Common myeloid progenitor, CD34-positive (primary cell): ENCODE measurements around the gene TTLL12.

ENCODE experiments used
- CTCF ChIA-PET: fragments of 350-600 bp; sonication (Branson Sonifier 250); formaldehyde crosslinking; loops from one replicate; lab custom pipeline; 2021; ENCODE audit warnings: antibody characterized with exemption; lab: Charles Lee
- POLR2A ChIA-PET: fragments of 350-600 bp; sonication (Branson Sonifier 250); formaldehyde crosslinking; loops from one replicate; lab custom pipeline; 2021; ENCODE audit warnings: antibody characterized with exemption; lab: Charles Lee
- DNase-seq, 3 donors: peaks; one replicate each; pipeline versions ENCODE4 v3.0.0 to v3.0.0-alpha.2; 2013
- H3K27ac ChIP-seq, 2 experiments: 1 replicate in 1 of 2; 2 replicates in 1 of 2; pipeline ENCODE4 v1.7.0; 2013; ENCODE audit warnings: inconsistent platforms in 2 of 2, low read length in 2 of 2, mild to moderate bottlenecking in 2 of 2, low read depth in 1 of 2, moderate library complexity in 1 of 2; ENCODE audit not compliant: severe bottlenecking in 2 of 2, insufficient read depth in 1 of 2, poor library complexity in 1 of 2
- H3K27me3 ChIP-seq, 5 experiments: replicated peaks in 2 of 5; 1 replicate in 3 of 5; 2 replicates in 2 of 5; pipeline versions ENCODE4 v1.6.1 to v1.7.0; 2013; ENCODE audit warnings: low read length in 4 of 5, mild to moderate bottlenecking in 2 of 5, moderate library complexity in 2 of 5, inconsistent platforms in 1 of 5; ENCODE audit not compliant: insufficient read depth in 5 of 5, control insufficient read depth in 4 of 5
- H3K36me3 ChIP-seq, 4 experiments: 1 replicate in 2 of 4; 2 replicates in 2 of 4; pipeline versions ENCODE4 v1.6.1 to v1.7.0; 2013; ENCODE audit warnings: low read length in 3 of 4, control low read depth in 1 of 4, mild to moderate bottlenecking in 1 of 4; ENCODE audit not compliant: control insufficient read depth in 4 of 4, insufficient read depth in 4 of 4
- H3K4me1 ChIP-seq, 4 experiments: 1 replicate in 3 of 4; 2 replicates in 1 of 4; pipeline versions ENCODE4 v1.6.1 to v1.7.1; 2013; ENCODE audit warnings: low read length in 3 of 4, mild to moderate bottlenecking in 3 of 4, control low read depth in 1 of 4, inconsistent platforms in 1 of 4, moderate library complexity in 1 of 4; ENCODE audit not compliant: control insufficient read depth in 4 of 4, insufficient read depth in 4 of 4; ENCODE audit errors: control extremely low read depth in 1 of 4
- H3K4me3 ChIP-seq, 7 experiments: 1 replicate in 4 of 7; 2 replicates in 3 of 7; pipeline versions ENCODE4 v1.5.1 to v1.7.0; 2013; ENCODE audit warnings: mild to moderate bottlenecking in 7 of 7, low read length in 6 of 7, moderate library complexity in 6 of 7, inconsistent platforms in 2 of 7, low read depth in 2 of 7, control low read depth in 1 of 7; ENCODE audit not compliant: insufficient read depth in 4 of 7, control insufficient read depth in 1 of 7; ENCODE audit errors: extremely low read depth in 1 of 7
- H3K9me3 ChIP-seq, 5 experiments: 1 replicate in 4 of 5; 2 replicates in 1 of 5; pipeline versions ENCODE4 v1.6.1 to v1.7.1; 2013; ENCODE audit warnings: low read length in 4 of 5, mild to moderate bottlenecking in 2 of 5, inconsistent platforms in 1 of 5, low read depth in 1 of 5, moderate library complexity in 1 of 5; ENCODE audit not compliant: control insufficient read depth in 4 of 5, insufficient read depth in 2 of 5; ENCODE audit errors: control extremely low read depth in 1 of 5
- WGBS: methylation state at CpG from one replicate; pipeline ENCODE4 v1.1.5; 2013; ENCODE audit not compliant: insufficient coverage; 5-methylcytosine and 5-hydroxymethylcytosine counted together

The TTLL12 gene

GRCh38 chr22:43230971-43231723 is 44.2 kb upstream of the TTLL12 start:
- Histone ChIP-seq H3K4me3 (peak overlapping the region in 2 of 7 experiments; percentile 10 to 36), H3K9me3 (no peaks in the 10 kb centered on the region), H3K4me1 (peaks cover 0 to 21% (median 15%) of the 10 kb centered on the region in 4 experiments), H3K36me3 (no peaks in the 10 kb centered on the region), H3K27me3 (peaks cover 0 to 2% (median 0%) of the 10 kb centered on the region in 5 experiments), H3K27ac (no peak overlapping the region)
- CTCF ChIA-PET = interaction anchor here (0.7 to 12.8 kb wide), 34 partner anchors 10 to 250 kb away, joined by 3 to 119 read pairs (median 5); partner anchors contain the start of genes SCUBE1 and TTLL12
- 17% methylated on average over 20 of the region's 23 CpGs for WGBS
- DNase-seq = peak; percentile 71 to 82 (median 80)
- POLR2A ChIA-PET = interaction anchor here (1.5 to 2.5 kb wide), 2 partner anchors 32 to 115 kb away, joined by 4 to 15 read pairs; no protein-coding TSS in a partner anchor

- WGBS = 61% methylated on average over 7 of the region's 9 CpGs
- Histone ChIP-seq H3K4me1 (peaks cover 0 to 20% (median 17%) of the 10 kb centered on the region in 4 experiments), H3K9me3 (no peaks in the 10 kb centered on the region), H3K27me3 (peaks cover 0 to 2% (median 0%) of the 10 kb centered on the region in 5 experiments), H3K4me3 (no peak overlapping the region), H3K27ac (no peak overlapping the region), H3K36me3 (no peaks in the 10 kb centered on the region)
- ChIA-PET CTCF (interaction anchor here (0.8 to 12.8 kb wide), 20 partner anchors 13 to 159 kb away, joined by 3 to 119 read pairs (median 8); partner anchors contain the start of genes SCUBE1 and TTLL12), POLR2A (interaction anchor here (2.5 kb wide), 1 partner anchor 33 kb away, joined by 15 read pairs; no protein-coding TSS in a partner anchor)
- no peak for DNase-seq
Measured at GRCh38 chr22:43230571-43230970, 43.6 kb upstream of the TTLL12 start.

GRCh38 chr22:43228863-43229262 is 41.9 kb upstream of the TTLL12 start:
- ChIA-PET CTCF (interaction anchor here (1.0 to 12.8 kb wide), 20 partner anchors 10 to 157 kb away, joined by 3 to 119 read pairs (median 6); partner anchors contain the start of genes BIK, SCUBE1 and TTLL12), POLR2A (interaction anchor here (0.7 kb wide), 1 partner anchor 41 kb away, joined by 3 read pairs; no protein-coding TSS in a partner anchor)
- H3K4me1 ChIP-seq = peaks cover 0 to 20% (median 17%) of the 10 kb centered on the region in 4 experiments
- H3K36me3 ChIP-seq = no peaks in the 10 kb centered on the region
- H3K9me3 ChIP-seq = no peaks in the 10 kb centered on the region
- H3K4me3 ChIP-seq = no peak overlapping the region
- no peak overlapping the region for H3K27ac ChIP-seq
- no peak for DNase-seq
- WGBS = 95% methylated on average over 19 of the region's 19 CpGs
- peaks cover 0 to 2% (median 0%) of the 10 kb centered on the region in 5 experiments for H3K27me3 ChIP-seq

- ChIA-PET CTCF (interaction anchor here (0.6 to 12.8 kb wide), 22 partner anchors 9 to 157 kb away, joined by 3 to 119 read pairs (median 5); partner anchors contain the start of genes BIK, SCUBE1 and TTLL12), POLR2A (no interaction called here)
- H3K4me3 ChIP-seq = no peak overlapping the region
- DNase-seq = peak; percentile 51 to 64 (median 62)
- no peaks in the 10 kb centered on the region for H3K9me3 ChIP-seq
- H3K27me3 ChIP-seq = peaks cover 0 to 1% (median 0%) of the 10 kb centered on the region in 5 experiments
- H3K27ac ChIP-seq = no peak overlapping the region
- no peaks in the 10 kb centered on the region for H3K36me3 ChIP-seq
- WGBS = 75% methylated on average over 8 of the region's 8 CpGs
- peaks cover 0 to 20% (median 17%) of the 10 kb centered on the region in 4 experiments for H3K4me1 ChIP-seq
Measured at GRCh38 chr22:43228330-43228729, 41.4 kb upstream of the TTLL12 start.

GRCh38 chr22:43227239-43227630 is 40.3 kb upstream of the TTLL12 start:
- Histone ChIP-seq H3K36me3 (no peaks in the 10 kb centered on the region), H3K4me1 (peaks cover 0 to 20% (median 17%) of the 10 kb centered on the region in 4 experiments), H3K27me3 (no peaks in the 10 kb centered on the region), H3K4me3 (no peak overlapping the region), H3K27ac (no peak overlapping the region), H3K9me3 (no peaks in the 10 kb centered on the region)
- DNase-seq = no peak
- 98% methylated on average over 10 of the region's 17 CpGs for WGBS
- ChIA-PET CTCF (interaction anchor here (1.0 to 12.8 kb wide), 13 partner anchors 8 to 152 kb away, joined by 3 to 119 read pairs (median 6); partner anchors contain the start of gene SCUBE1), POLR2A (no interaction called here)

GRCh38 chr22:43226377-43227238 is 39.7 kb upstream of the TTLL12 start:
- DNase-seq = peak in 2 of 3 donors; percentile 22 to 48
- 91% methylated on average over 8 of the region's 19 CpGs for WGBS
- H3K36me3 ChIP-seq = no peaks in the 10 kb centered on the region
- CTCF ChIA-PET = interaction anchor here (1.0 to 12.8 kb wide), 6 partner anchors 22 to 152 kb away, joined by 3 to 119 read pairs (median 31); partner anchors contain the start of gene SCUBE1
- H3K27me3 ChIP-seq = no peaks in the 10 kb centered on the region
- POLR2A ChIA-PET = no interaction called here
- no peak overlapping the region for H3K27ac ChIP-seq
- H3K9me3 ChIP-seq = no peaks in the 10 kb centered on the region
- no peak overlapping the region for H3K4me3 ChIP-seq
- peaks cover 0 to 16% (median 13%) of the 10 kb centered on the region in 4 experiments for H3K4me1 ChIP-seq
